Activated CD8-positive, alpha-beta T cell treated with anti-CD3 and anti-CD28 coated beads, Interleukin-2, amount 10 ng/mL, durations not matched to agents 7 days and 5 days (primary cell): ENCODE data around the gene USP17L19. TPM values are rescaled to one million over a fixed set of nuclear protein-coding genes. Genes with fewer than 3 reads are reported as not detected.
A peak's percentile ranks its signal among the peaks of the same experiment; 100 is the strongest.
"Not testable (repeated sequence)": the region's sequence is repeated elsewhere in the genome, so short reads cannot be mapped to it uniquely, and the experiment has no call there.

Experiments
- ATAC-seq: fragments of 150-1000 bp; cut with Tn5 transposase; one replicate; pipeline ENCODE4 v1.10.0; 2021; ENCODE audit warnings: moderate library complexity
- CTCF ChIA-PET: fragments of 350-600 bp; sonication (Branson Sonifier 250); formaldehyde crosslinking; loops from one replicate; lab custom pipeline; 2021; ENCODE audit warnings: antibody characterized with exemption; lab: Charles Lee
- POLR2A ChIA-PET: fragments of 350-600 bp; sonication (Branson Sonifier 250); formaldehyde crosslinking; loops from one replicate; lab custom pipeline; 2021; ENCODE audit warnings: antibody characterized with exemption; lab: Charles Lee
- DNase-seq: peaks from one replicate; pipeline ENCODE4 v3.0.0-alpha.2; 2020
- H3K27ac Mint-ChIP-seq: one replicate; pipeline ENCODE4 v1.8.0; 2021; ENCODE audit warnings: mild to moderate bottlenecking, mixed read lengths
- H3K27me3 Mint-ChIP-seq: one replicate; pipeline ENCODE4 v1.8.0; 2021; ENCODE audit warnings: low read depth, mixed read lengths
- H3K36me3 Mint-ChIP-seq: one replicate; pipeline ENCODE4 v1.8.0; 2021; ENCODE audit warnings: low read depth, mixed read lengths
- H3K4me1 Mint-ChIP-seq: one replicate; pipeline ENCODE4 v1.8.0; 2021; ENCODE audit warnings: low read depth, mixed read lengths
- H3K4me3 Mint-ChIP-seq: one replicate; pipeline ENCODE4 v1.8.0; 2021; ENCODE audit warnings: mild to moderate bottlenecking, mixed read lengths
- H3K9me3 Mint-ChIP-seq: one replicate; pipeline ENCODE4 v1.8.0; 2022; ENCODE audit warnings: mixed read lengths; ENCODE audit not compliant: insufficient read depth
- total RNA-seq, 2 experiments: library from RNA; stranded (reverse); gene quantifications; one replicate each; pipeline ENCODE4 v1.2.3, GENCODE V29; 2021

The USP17L19 gene
- total RNA-seq, 2 experiments from 2014 or later, result not detected

DNA sequence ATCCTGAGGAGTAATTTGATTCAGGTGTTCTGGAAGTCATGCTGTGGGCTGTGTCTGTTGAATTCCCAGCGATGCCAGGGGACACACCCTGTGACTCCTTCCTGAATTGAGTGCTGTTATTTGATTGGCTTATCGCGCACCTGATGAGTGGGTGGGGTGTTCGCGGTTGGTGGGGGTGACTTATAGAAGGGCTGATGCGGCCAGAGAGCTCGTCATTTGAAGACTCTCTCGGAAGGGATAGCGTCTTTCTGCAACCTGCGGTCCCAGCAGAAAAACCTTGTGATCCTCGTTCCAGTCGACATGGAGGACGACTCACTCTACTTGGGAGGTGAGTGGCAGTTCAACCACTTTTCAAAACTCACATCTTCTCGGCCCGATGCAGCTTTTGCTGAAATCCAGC, 4.6 kb downstream of the USP17L19 start, which contains the start of gene USP17L20:
Gene USP17L20 (plus strand): TSS at position 301 of the 400 bp plus-strand sequence. CDS start 0 bp downstream, at position 301.
- CTCF ChIA-PET, H3K27me3 Mint-ChIP-seq, DNase-seq, H3K9me3 Mint-ChIP-seq, ATAC-seq, H3K27ac Mint-ChIP-seq, H3K4me3 Mint-ChIP-seq, H3K36me3 Mint-ChIP-seq, H3K4me1 Mint-ChIP-seq, POLR2A ChIA-PET: not testable (repeated sequence)

DNA sequence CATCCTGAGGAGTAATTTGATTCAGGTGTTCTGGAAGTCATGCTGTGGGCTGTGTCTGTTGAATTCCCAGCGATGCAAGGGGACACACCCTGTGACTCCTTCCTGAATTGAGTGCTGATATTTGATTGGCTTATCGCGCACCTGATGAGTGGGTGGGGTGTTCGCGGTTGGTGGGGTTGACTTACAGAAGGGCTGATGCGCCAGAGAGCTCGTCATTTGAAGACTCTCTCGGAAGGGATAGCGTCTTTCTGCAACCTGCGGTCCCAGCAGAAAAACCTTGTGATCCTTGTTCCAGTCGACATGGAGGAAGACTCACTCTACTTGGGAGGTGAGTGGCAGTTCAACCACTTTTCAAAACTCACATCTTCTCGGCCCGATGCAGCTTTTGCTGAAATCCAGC, 9.4 kb downstream of the USP17L19 start, which contains the start of gene USP17L21:
Gene USP17L21 (plus strand): TSS at position 301 of the 400 bp plus-strand sequence. CDS start 0 bp downstream, at position 301.
- H3K27me3 Mint-ChIP-seq, CTCF ChIA-PET, ATAC-seq, H3K27ac Mint-ChIP-seq, H3K9me3 Mint-ChIP-seq, H3K4me1 Mint-ChIP-seq, POLR2A ChIA-PET, H3K36me3 Mint-ChIP-seq, DNase-seq, H3K4me3 Mint-ChIP-seq: not testable (repeated sequence)

DNA sequence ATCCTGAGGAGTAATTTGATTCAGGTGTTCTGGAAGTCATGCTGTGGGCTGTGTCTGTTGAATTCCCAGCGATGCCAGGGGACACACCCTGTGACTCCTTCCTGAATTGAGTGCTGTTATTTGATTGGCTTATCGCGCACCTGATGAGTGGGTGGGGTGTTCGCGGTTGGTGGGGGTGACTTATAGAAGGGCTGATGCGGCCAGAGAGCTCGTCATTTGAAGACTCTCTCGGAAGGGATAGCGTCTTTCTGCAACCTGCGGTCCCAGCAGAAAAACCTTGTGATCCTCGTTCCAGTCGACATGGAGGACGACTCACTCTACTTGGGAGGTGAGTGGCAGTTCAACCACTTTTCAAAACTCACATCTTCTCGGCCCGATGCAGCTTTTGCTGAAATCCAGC, 14.1 kb downstream of the USP17L19 start, which contains the start of gene USP17L22:
Gene USP17L22 (plus strand): TSS at position 301 of the 400 bp plus-strand sequence. CDS start 0 bp downstream, at position 301.
- H3K27me3 Mint-ChIP-seq, H3K27ac Mint-ChIP-seq, H3K4me3 Mint-ChIP-seq, ATAC-seq, H3K9me3 Mint-ChIP-seq, DNase-seq, H3K4me1 Mint-ChIP-seq, H3K36me3 Mint-ChIP-seq, POLR2A ChIA-PET, CTCF ChIA-PET: not testable (repeated sequence)

DNA sequence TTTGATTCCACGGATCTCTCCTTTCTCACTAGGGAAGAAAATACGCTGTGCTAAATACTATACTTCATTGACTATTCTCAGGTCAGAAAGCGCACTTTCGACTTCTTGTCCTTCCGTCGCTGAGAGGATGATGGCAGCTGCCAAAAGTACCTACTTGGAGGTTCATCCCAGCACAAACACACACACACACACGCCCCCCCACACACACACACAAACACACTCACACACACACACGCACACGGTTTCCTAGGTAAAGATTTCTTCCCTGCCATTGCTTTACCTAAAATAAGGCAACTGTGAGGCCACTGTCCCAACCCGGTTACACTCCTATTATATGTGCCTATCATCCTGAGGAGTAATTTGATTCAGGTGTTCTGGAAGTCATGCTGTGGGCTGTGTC, 18.5 kb downstream of the USP17L19 start:
- H3K4me1 Mint-ChIP-seq, H3K9me3 Mint-ChIP-seq, POLR2A ChIA-PET, H3K36me3 Mint-ChIP-seq, CTCF ChIA-PET, H3K27ac Mint-ChIP-seq, H3K27me3 Mint-ChIP-seq, ATAC-seq, H3K4me3 Mint-ChIP-seq: not testable (repeated sequence)
- DNase-seq, result peak; percentile 19

Other genes starting within 250 kb of the USP17L19 start
- gene FAM90A26, start 83.0 kb upstream of the USP17L19 start, total RNA-seq, result not detected
- not detected for gene USP17L10, start 42.7 kb upstream of the USP17L19 start, total RNA-seq
- not detected for gene USP17L11, start 38.0 kb upstream of the USP17L19 start, total RNA-seq
- not detected for gene USP17L12, start 33.2 kb upstream of the USP17L19 start, total RNA-seq
- gene USP17L13, start 28.5 kb upstream of the USP17L19 start, total RNA-seq, result not detected
- gene USP17L15, start 19.0 kb upstream of the USP17L19 start, total RNA-seq, result not detected
- gene USP17L17, start 9.5 kb upstream of the USP17L19 start, total RNA-seq, result not detected
- not detected for gene USP17L18, start 4.7 kb upstream of the USP17L19 start, total RNA-seq
- gene USP17L20, start 4.7 kb downstream of the USP17L19 start, total RNA-seq, result not detected
- not detected for gene USP17L21, start 9.5 kb downstream of the USP17L19 start, total RNA-seq
- not detected for gene USP17L22, start 14.2 kb downstream of the USP17L19 start, total RNA-seq
- not detected for gene USP17L24, start 71.8 kb downstream of the USP17L19 start, total RNA-seq
- not detected for gene USP17L25, start 76.5 kb downstream of the USP17L19 start, total RNA-seq
- not detected for gene USP17L26, start 81.3 kb downstream of the USP17L19 start, total RNA-seq
- gene USP17L5, start 86.0 kb downstream of the USP17L19 start, total RNA-seq, result not detected
- gene USP17L27, start 90.8 kb downstream of the USP17L19 start, total RNA-seq, result not detected
- not detected for gene USP17L28, start 95.5 kb downstream of the USP17L19 start, total RNA-seq
- not detected for gene USP17L29, start 100.3 kb downstream of the USP17L19 start, total RNA-seq
- not detected for gene USP17L30, start 109.8 kb downstream of the USP17L19 start, total RNA-seq
- gene DEFB131A, start 191.0 kb downstream of the USP17L19 start, total RNA-seq, result not detected